ENCODE measurements around the gene TNRC6C. TPM values are rescaled to one million over a fixed set of nuclear protein-coding genes. Genes with fewer than 3 reads are reported as not detected.
"Not testable (repeated sequence)": the region's sequence is repeated elsewhere in the genome, so short reads cannot be mapped to it uniquely, and the experiment has no call there.

TNRC6C gene
- total RNA-seq, 3 donors from 2014 or later = 19.6 to 25.0 (median 20.4) TPM

GRCh38 chr17:77927777-77928518 lies 30.6 kb upstream of the TNRC6C start:
- Mint-ChIP-seq H3K4me1 (ENCODE audit: low read depth) (peaks cover 24% of the 10 kb centered on the region), H3K36me3 (ENCODE audit: insufficient read depth) (no peaks in the 10 kb centered on the region), H3K27me3 (ENCODE audit: low read depth) (no peaks in the 10 kb centered on the region), H3K9me3 (no peaks in the 10 kb centered on the region), H3K4me3 (no peak overlapping the region)
- DNase-seq (no peak), ATAC-seq (no peak)

GRCh38 chr17:77928519-77929179 lies 29.9 kb upstream of the TNRC6C start:
- DNase-seq = no peak
- no peak for ATAC-seq
- H3K36me3 Mint-ChIP-seq (ENCODE audit: insufficient read depth) = no peaks in the 10 kb centered on the region
- H3K4me3 Mint-ChIP-seq = no peak overlapping the region
- H3K27me3 Mint-ChIP-seq (ENCODE audit: low read depth) = peaks cover 3% of the 10 kb centered on the region
- peaks cover 25% of the 10 kb centered on the region for H3K4me1 Mint-ChIP-seq (ENCODE audit: low read depth)
- H3K9me3 Mint-ChIP-seq = no peaks in the 10 kb centered on the region

GRCh38 chr17:77929180-77929564 lies 29.3 kb upstream of the TNRC6C start:
- ATAC-seq (no peak), DNase-seq (no peak)
- H3K4me1 Mint-ChIP-seq (ENCODE audit: low read depth) = peaks cover 30% of the 10 kb centered on the region
- no peaks in the 10 kb centered on the region for H3K9me3 Mint-ChIP-seq
- H3K27me3 Mint-ChIP-seq (ENCODE audit: low read depth) = peaks cover 8% of the 10 kb centered on the region
- no peak overlapping the region for H3K4me3 Mint-ChIP-seq
- no peaks in the 10 kb centered on the region for H3K36me3 Mint-ChIP-seq (ENCODE audit: insufficient read depth)

- Mint-ChIP-seq H3K4me1 (ENCODE audit: low read depth) (peaks cover 34% of the 10 kb centered on the region), H3K4me3 (no peak overlapping the region), H3K27me3 (ENCODE audit: low read depth) (peaks cover 8% of the 10 kb centered on the region), H3K9me3 (no peaks in the 10 kb centered on the region), H3K36me3 (ENCODE audit: insufficient read depth) (no peaks in the 10 kb centered on the region)
- DNase-seq = no peak
- no peak for ATAC-seq
These were observed 28.5 kb upstream of the TNRC6C start for GRCh38 chr17:77929871-77930436.

GRCh38 chr17:77930780-77931768 lies 27.4 kb upstream of the TNRC6C start:
- ATAC-seq (no peak), DNase-seq (no peak)
- no peaks in the 10 kb centered on the region for H3K9me3 Mint-ChIP-seq
- H3K27me3 Mint-ChIP-seq (ENCODE audit: low read depth) = peaks cover 8% of the 10 kb centered on the region
- no peak overlapping the region for H3K4me3 Mint-ChIP-seq
- peaks cover 39% of the 10 kb centered on the region for H3K4me1 Mint-ChIP-seq (ENCODE audit: low read depth)
- no peaks in the 10 kb centered on the region for H3K36me3 Mint-ChIP-seq (ENCODE audit: insufficient read depth)

DNA sequence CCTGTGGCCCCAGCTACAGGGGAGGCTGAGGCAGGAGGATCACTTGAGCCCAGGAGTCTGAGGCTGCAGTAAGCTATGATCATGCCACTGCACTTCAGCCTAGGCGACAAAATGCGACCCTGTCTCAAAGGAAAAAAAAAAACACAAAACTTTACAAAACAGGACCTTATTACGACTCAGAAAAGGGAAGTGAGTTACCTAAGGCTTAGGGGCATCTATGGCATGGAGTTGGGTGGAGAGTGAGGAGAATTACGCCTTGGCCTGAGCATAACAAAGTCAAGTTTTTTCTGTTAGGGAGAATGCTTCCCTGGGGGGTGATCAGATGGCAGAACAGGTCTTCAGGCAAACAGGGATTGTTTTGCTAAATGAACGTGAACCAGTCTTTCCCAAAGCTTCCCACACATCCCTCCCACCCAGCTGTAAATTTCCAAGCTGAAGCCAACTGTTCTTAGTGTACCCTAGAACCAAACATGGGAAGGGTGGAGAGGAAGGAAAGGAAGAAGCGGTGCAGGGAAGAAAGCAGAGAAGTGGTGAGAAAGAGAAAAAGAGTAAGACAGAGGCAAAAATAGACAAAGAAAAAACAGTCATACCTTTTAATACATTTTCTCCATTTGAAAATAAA lies 24.6 kb upstream of the TNRC6C start:
- no peak overlapping the region for H3K4me3 Mint-ChIP-seq
- peaks cover 8% of the 10 kb centered on the region for H3K27me3 Mint-ChIP-seq (ENCODE audit: low read depth)
- DNase-seq (no peak), ATAC-seq (no peak)
- peaks cover 24% of the 10 kb centered on the region for H3K4me1 Mint-ChIP-seq (ENCODE audit: low read depth)
- no peaks in the 10 kb centered on the region for H3K36me3 Mint-ChIP-seq (ENCODE audit: insufficient read depth)
- no peaks in the 10 kb centered on the region for H3K9me3 Mint-ChIP-seq

- H3K4me3 Mint-ChIP-seq = no peak overlapping the region
- ATAC-seq = no peak
- no peak for DNase-seq
- no peaks in the 10 kb centered on the region for H3K36me3 Mint-ChIP-seq (ENCODE audit: insufficient read depth)
- H3K9me3 Mint-ChIP-seq = no peaks in the 10 kb centered on the region
- H3K27me3 Mint-ChIP-seq (ENCODE audit: low read depth) = peaks cover 8% of the 10 kb centered on the region
- peaks cover 15% of the 10 kb centered on the region for H3K4me1 Mint-ChIP-seq (ENCODE audit: low read depth)
These were observed 23.4 kb upstream of the TNRC6C start for GRCh38 chr17:77935121-77935571.

DNA sequence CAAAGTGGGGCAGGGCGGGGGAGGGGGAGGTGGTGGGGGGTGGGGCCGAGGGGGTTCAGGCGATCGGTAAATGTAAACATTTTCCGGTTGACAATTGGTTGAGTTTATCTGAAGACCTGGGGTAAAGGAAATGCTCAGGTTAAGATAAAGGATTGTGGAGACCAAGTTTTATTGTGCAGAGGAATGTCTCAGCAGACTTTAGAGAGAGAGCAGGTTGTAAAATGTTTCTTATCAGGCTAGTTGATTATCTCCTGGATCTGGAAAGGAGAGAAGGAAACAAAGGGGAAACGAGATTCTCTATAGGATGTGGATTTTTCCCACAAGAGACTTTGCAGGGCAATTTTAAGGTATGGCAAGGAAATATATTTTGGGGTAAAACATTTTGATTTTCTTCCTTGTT lies 22.8 kb upstream of the TNRC6C start:
- H3K4me1 Mint-ChIP-seq (ENCODE audit: low read depth) = peaks cover 15% of the 10 kb centered on the region

DNA sequence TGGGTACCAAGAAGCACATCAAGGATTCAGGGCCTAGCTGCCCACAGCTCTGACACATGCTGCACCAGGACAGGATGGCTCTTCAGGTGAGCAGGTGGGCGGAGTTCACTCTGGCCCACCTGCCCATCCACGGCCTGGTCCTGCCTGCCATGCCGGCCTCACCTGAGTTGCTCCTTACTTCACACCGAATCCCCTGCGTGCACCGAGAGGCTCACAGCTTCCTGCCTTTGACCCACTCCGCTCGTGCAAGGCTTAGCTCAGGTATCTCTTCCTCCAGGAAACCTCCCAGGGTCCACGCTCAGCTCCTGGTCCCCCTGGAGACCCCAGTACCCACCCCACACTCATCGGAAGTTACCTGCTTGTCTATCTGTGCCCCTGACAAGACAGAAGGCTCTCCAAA lies 21.6 kb upstream of the TNRC6C start:
- no peak for ATAC-seq
- Mint-ChIP-seq H3K4me1 (ENCODE audit: low read depth) (peaks cover 15% of the 10 kb centered on the region), H3K9me3 (no peaks in the 10 kb centered on the region), H3K4me3 (peak overlapping the region; percentile 48), H3K27me3 (ENCODE audit: low read depth) (peaks cover 10% of the 10 kb centered on the region), H3K36me3 (ENCODE audit: insufficient read depth) (no peaks in the 10 kb centered on the region)
- no peak for DNase-seq

More for the DNA sequence above, 22.8 kb upstream of the TNRC6C start:
- not testable (repeated sequence) for H3K9me3 Mint-ChIP-seq; H3K27me3 Mint-ChIP-seq (ENCODE audit: low read depth); DNase-seq; H3K4me3 Mint-ChIP-seq; H3K36me3 Mint-ChIP-seq (ENCODE audit: insufficient read depth); ATAC-seq

DNA sequence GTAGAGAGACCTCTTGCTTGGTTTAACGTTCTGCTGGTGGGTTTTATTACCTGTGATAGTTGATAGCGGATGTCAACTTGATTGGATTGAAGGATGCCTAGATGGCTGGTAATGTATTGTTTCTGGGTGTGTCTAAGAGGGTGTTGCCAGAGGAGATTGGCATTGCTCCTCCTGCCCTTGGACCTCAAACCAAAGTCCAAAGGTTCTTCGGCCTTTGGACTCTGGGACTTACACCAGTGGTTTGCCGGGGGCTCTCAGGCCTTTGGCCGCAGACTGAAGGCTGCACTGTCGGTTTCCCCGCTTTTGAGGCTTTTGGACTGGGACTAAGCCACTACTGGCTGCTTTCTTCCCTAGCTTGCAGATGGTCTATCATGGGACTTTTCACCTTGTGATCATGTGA lies 17.5 kb upstream of the TNRC6C start:
- ATAC-seq (no peak), DNase-seq (no peak)
- no peaks in the 10 kb centered on the region for H3K9me3 Mint-ChIP-seq
- peaks cover 8% of the 10 kb centered on the region for H3K27me3 Mint-ChIP-seq (ENCODE audit: low read depth)
- no peaks in the 10 kb centered on the region for H3K4me1 Mint-ChIP-seq (ENCODE audit: low read depth)
- no peak overlapping the region for H3K4me3 Mint-ChIP-seq
- no peaks in the 10 kb centered on the region for H3K36me3 Mint-ChIP-seq (ENCODE audit: insufficient read depth)

- no peaks in the 10 kb centered on the region for H3K9me3 Mint-ChIP-seq
- H3K36me3 Mint-ChIP-seq (ENCODE audit: insufficient read depth) = no peaks in the 10 kb centered on the region
- DNase-seq = no peak
- no peak for ATAC-seq
- no peak overlapping the region for H3K4me3 Mint-ChIP-seq
- peaks cover 8% of the 10 kb centered on the region for H3K27me3 Mint-ChIP-seq (ENCODE audit: low read depth)
- no peaks in the 10 kb centered on the region for H3K4me1 Mint-ChIP-seq (ENCODE audit: low read depth)
These were observed 16.2 kb upstream of the TNRC6C start for GRCh38 chr17:77942112-77942988.

- Mint-ChIP-seq H3K27me3 (ENCODE audit: low read depth) (peaks cover 14% of the 10 kb centered on the region), H3K4me3 (no peak overlapping the region), H3K36me3 (ENCODE audit: insufficient read depth) (no peaks in the 10 kb centered on the region)
These were observed 14.5 kb upstream of the TNRC6C start for GRCh38 chr17:77943971-77944370.

More at GRCh38 chr17:77943971-77944370, 14.5 kb upstream of the TNRC6C start:
- ATAC-seq (no peak), DNase-seq (no peak)
- Mint-ChIP-seq H3K9me3 (no peaks in the 10 kb centered on the region), H3K4me1 (ENCODE audit: low read depth) (no peaks in the 10 kb centered on the region)
